CMK (cell line): ENCODE measurements around the gene MCM10.

Source experiments
- DNase-seq: peaks from one replicate; pipeline ENCODE4 v3.0.0-alpha.2; 2010; ENCODE audit warnings: low read depth

Gene MCM10

DNA sequence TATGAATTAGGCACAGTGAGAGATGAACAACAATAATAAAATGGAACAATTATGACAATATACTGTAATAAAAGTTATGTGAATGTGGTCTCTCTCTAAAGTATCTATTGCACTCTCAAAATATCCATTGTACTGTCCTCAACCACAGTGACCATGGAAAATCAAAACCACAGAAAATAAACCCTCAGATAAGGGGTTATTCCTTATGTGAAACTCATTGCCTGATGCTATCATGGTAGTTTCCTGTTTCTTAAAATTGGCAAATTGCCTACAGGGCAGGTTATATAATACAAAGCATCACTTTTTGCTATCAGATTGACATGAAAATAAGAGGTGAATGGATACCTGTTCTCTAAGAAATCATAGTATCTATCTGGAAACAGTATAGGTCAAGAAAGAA lies 3.8 kb downstream of the MCM10 start:
- DNase-seq: no peak

DNA sequence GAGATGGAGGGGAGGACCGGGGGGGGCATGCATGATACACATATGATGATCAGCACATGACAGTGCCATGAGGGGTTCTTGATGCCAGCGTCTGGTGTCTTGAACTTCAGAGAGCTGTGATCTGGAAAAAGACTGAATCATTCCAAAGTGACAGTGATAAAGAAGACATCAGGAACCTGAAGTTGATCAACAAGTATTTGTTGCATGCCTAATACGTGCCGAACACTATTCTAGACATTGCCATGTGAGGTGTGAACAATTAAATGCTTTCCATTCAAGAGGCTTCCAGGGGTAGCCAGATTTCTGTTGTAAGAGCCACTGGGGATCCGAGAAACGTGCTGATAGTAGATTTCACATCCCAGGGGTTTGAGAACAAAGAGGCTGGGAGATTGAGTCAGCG lies 6.2 kb downstream of the MCM10 start:
- no peak for DNase-seq

DNA sequence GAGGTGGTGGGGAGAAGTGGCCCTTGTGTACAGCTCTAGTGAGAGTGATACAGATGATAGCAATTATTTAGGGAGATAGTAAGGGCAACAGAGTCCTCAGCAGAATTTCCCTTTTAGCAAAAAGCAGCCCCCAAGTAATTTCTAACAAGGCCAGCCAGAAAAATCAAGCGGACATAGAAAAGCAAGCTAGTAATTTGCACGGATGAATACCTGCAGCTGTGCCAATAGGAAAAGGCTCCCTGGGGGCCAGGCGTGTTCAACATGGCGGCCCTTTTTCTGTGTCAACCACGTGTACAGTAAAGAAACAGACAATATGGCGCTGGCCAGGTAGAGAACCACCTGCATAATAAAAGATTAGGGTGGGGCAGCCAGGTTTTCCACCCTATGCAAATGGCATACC lies 7.4 kb downstream of the MCM10 start:
- DNase-seq: no peak

DNA sequence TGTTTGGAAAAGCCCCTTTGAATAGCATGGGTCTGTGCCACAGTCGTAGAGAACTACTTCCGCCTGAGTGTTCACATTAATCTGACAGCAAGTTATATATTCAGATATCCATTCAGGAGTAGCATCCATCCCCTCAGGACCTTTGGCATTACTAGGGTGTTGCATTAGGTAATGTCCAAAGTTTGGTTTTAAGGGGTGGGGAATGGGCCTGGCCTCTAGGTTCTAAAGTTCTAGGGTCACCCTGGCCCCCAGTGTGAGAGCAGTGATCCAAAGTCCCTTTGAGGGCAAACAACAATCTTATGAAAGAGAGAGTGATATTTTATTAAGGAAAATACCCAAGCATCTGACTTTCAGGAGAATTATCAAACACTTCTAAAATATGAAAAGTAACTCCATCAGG lies 12.3 kb downstream of the MCM10 start:
- DNase-seq: no peak

DNA sequence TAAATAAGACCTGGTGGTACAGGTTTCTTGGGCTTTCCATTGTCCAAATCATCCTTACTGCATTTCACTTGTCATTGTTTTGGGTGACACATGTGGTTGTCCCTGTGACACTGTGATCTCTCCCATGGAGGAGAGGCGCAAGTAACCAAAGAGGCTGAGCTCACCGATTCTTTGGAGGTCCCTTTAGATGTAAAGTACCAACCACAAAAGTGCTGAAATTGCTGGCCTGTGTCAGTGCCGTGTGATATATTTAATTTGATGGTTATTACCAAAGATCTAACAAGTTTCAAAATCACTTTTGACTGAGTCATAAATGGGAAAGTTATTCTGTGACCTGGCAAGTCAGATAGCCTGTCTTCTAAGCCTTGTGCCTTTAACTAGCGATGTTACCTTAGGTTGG lies 19.4 kb downstream of the MCM10 start:
- no peak for DNase-seq

DNA sequence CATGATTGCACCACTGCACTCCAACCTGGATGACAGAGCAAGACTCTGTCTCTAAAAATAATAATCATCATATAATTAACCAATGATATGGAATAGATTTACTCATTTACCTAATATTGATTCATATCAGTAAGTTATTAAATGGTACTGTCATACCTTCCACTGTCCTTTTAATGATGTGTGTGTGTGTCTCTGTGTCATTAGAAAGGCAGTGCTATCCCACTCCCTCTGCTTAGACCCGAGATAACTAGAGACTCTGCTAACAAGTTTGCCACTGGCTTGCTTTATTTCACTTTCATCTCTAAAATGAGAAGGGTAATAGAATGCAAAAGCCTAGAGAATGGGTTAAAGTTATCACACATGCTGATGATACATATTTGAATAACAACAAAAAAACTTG lies 21.1 kb downstream of the MCM10 start:
- DNase-seq: no peak

DNA sequence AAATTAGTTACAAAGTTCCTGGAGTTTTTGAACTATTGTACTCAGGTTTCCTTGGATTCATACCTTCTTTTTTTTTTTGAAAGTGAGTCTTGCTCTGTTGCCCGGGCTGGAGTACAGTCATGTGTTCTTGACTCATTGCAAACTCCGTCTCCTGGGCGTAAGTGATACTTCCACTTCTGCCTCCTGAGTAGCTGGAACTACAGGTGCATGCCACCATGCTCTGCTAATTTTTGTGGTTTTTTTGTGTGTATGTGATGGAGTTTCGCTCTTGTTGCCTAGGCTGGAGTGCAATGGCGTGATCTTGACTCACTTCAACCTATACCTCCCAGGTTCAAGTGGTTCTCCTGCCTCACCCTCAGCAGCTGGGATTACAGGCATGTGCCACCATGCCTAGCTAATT lies 22.3 kb downstream of the MCM10 start:
- DNase-seq: no peak

DNA sequence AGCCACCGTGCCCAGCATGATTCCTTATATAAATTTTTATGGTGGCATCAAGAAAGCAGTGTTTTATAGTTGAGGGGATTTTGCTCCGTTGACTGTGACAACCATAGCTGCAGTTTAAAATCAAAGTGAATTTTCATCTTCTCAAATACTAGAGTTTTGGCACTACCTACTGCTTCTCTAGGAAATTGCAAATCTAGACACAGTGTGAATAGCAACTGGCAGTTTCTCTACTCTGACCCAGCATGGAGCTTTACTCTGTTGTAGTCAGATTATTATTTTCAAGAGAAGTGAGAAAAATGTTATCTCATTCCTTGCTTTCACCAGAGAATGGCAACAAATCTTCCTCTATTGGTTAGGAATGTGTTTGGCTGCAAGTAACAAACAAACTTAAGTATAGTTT lies 22.9 kb downstream of the MCM10 start:
- DNase-seq: no peak

DNA sequence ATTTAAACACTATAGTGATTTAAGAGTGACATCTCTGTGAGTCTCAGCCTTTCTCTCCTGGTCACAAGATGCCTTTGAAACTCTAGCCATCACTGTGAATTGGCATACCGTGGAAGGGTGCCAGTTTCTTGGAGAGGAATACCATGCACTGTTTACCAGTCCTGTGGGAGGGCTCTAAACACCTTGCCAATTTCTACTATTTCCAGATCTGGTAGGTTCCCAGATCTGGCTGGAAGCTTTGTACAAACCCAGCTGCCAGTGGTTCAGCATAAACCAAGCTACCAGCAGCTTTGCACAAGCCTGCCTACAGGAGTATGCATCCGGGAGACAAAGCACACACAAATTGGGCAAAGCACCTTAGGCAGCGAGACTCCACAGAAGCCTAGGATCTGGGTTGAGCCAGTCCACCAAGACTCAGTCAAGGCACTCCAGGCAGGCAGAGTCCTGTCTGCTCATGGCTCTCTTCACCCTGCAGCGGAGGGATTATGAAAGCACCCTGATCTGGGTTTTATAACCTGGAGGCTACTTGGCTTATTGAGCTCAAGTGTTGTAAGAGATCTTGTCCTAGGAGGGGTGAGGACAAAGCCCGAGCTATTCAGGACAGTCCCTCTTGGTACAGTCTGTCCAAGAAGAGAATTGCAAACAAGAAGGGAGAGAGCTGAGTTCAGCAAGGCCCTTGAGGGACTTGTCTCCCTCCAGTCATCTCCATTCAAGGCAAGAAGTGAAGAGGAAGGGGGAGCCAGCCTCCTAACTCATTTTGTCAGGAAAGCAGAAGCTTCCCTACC lies 23.6 kb downstream of the MCM10 start:
- no peak for DNase-seq

DNA sequence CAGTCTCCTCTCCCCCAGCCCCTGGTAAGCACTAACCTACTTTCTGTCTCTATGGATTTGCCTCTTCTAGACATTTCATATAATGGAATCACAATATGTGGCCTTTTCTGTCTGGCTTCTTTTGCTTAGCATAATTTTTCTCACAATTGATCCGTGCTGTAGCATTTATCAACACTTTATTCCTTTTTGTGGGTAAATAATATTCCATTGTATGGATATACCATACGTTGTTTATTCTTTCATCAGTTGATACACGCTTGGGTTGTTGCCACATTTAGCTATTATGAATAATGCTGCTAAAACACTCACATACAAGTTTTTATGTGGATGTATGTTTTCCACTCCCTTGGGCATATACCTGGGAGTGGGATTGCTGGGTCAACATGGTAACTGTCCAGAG lies 25.8 kb downstream of the MCM10 start:
- DNase-seq: no peak

DNA sequence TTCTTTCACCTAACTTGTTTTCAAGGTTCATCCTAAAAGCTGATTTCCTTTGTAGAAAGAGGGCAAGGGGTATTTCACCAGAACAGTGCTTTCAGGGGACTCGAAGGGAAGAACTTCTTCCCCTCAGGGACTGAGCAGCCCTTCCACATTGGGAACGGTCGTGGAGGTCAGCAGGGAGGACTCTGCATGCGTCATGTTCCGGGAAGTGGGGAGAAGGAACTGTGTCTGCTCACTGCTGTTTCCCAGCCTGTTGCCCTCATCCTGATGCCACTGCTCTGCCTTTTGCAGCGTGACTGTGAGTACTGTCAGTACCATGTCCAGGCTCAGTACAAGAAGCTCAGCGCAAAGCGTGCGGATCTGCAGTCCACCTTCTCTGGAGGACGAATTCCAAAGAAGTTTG lies 27.2 kb downstream of the MCM10 start:
- no peak for DNase-seq

DNA sequence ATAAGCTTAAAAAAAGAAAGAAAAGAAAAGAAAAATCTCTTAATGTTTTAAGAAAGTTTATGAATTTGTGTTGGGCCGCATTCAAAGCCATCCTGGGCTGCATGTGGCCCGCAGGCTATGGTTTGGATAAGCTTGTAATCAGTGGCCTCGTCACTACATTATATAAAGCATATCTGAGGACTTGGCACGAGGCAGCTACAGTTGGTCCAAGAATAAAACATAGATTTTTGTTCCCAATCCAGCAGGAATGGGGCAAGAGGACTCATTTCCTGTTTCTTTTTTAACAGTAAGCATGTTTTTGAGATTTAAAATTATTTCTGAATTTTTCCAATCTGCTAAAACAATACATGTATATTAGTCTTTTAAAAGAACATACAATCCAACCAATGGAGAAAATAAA lies 28.6 kb downstream of the MCM10 start:
- no peak for DNase-seq

DNA sequence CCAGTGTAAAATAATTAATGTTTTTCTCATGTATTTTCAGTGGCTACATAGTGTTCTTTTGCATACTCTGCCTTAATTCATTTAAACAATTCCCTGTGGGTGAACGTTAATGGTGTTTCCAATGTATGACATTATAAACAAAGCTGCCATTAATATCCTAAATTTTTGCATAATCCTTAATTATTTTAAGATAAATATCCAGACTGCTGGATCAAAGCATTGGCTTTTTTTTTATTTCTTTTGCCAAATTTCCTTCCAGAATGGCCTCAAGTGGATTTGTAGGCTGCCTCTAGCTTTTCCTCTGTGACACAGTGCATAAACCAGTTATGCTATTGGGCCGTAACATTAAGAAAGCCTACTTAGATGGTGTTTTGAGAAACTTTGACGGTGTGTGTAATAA lies 29.5 kb downstream of the MCM10 start:
- DNase-seq: no peak

DNA sequence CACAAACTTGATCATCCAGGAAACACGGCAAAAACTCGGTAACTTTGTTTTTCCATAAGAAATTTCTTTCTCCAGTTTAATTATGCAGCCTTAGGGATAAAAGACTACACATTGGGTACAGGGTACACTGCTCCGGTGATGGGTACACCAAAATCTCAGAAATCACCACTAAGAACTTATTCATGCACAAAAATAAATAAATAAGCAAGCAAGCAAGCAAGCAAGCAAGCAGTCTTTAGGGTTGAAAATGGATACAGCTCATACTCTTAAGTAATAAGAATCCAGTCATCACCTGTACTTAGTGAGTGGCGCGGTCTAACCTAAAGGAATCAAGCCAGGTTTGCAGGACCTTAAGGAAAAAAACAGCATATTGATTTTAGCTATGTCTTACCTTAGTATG lies 30.0 kb downstream of the MCM10 start:
- DNase-seq: no peak

DNA sequence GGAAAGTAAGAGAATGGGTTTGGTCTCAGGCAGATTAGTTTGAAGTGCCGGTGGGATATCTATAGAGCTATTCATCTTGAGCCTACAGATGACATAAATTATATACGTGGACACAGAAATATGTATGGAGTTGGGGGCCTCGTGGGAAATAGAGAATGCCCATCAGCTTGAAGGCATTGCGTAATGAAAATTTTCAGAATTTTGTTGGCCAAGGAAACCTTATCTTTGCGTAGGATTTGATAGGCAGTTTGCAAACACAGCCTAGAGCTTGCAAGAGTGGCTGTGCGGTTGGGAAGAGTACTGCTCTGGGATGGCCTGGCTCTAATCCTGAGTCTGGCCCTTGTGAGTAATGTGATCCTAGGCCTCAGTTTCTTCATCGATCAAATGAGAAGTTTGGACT lies 32.3 kb downstream of the MCM10 start:
- no peak for DNase-seq

DNA sequence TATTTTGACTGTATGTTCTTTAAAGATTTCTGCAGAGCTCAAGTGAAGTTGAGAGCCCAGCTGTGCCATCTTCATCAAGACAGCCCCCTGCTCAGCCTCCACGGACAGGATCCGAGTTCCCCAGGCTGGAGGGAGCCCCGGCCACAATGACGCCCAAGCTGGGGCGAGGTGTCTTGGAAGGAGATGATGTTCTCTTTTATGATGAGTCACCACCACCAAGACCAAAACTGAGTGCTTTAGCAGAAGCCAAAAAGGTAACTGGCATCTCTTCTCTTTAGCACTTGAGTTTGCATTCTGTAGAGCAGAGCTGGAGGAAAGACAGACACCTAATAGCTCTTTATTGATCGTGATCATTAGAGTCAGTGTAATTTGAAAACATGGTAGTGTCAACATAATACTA lies 33.7 kb downstream of the MCM10 start:
- no peak for DNase-seq

DNA sequence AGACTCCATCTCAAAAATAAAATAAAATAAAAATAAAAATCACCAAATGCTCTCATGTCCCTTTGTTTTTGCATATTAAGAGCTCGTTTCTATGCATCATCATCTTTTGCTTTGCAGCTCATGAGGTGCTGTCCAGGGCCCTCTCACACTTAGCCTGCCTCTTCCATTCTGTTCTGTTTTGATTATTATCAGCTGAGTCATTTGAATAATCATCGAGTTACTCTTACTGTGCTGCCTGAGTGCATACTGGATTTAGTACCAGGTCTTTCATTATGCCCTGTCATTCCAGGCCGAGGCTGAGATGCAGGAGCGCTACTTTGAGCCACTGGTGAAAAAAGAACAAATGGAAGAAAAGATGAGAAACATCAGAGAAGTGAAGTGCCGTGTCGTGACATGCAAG lies 39.8 kb downstream of the MCM10 start:
- DNase-seq: no peak

DNA sequence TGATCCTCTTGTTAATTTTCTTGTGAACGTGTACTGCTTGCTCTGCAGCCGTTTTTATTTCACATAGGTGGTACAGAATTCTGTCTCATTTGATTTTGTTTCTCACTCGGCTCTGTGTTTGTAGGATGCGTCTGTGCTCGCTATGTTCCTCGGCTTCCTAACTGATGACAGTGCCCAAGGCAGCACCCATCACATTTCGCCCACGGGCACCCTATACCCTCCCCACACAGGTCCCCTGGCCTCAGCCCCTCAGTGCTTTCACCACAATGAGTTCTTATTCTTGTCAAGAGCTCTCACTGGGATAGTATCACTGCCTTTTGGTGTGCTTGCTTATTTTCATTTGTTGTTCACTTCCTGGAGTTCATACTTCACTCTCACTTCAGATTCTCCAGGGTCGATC lies 44.7 kb downstream of the MCM10 start:
- DNase-seq: no peak

DNA sequence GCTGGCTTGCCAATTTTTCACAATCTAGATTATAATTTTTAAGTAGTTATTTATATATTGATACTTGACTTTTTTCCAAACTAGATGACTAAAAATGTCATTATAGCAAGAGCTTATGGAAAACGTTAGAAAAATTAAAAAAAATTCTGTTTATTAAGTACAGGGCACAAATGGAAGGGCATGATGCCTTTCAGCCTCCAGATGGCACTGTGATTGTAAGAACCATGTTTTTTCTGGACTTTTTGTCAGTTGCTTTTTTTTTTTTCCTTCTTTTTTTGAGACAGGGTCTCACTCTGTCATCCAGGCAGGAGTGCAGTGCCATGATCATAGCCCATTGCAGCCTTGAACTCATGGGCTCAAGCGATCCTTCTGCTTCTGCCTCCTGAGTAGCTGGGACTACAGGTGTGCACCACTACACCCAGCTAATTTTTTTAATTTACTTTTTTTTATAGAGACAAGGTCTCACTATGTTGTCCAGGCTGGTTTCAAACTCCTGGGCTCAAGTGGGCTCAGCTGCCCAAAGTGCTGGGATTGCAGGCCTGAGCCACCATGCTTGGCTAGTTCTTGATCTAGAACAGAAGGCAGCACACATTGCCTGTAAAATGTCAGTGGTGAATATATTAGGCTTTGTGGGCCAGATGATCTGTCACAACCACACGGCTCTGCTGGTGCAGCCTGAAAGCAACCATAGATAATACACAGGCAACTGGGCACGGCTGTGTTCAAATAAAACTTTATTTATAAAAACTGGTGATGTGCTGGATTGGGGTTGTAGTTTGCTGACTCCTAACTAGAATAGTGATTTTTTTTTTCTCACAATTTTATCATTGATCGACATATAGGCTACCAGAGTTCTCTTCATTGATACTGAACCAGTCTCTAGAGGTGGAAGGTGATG lies 45.4 kb downstream of the MCM10 start:
- peak; percentile 5 for DNase-seq

DNA sequence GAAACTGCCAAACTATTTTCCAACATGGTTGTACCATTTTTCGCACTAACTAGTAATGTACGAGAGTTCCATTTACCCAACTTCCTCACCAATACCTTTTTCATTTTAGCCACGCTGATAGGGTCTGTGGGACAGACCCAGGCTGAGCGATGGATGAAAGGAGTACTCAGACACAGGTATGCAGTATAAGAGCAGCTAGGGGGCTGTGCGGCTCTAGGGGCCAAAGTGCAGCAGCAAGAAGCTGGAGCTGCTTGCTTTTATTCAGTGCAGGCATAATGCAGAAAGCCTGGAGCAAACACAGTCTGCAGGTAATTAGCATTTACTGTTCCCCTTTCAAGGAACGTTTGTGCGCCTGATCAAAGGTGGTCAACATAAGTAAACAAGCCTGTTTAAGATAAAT lies 51.8 kb downstream of the MCM10 start:
- no peak for DNase-seq

DNA sequence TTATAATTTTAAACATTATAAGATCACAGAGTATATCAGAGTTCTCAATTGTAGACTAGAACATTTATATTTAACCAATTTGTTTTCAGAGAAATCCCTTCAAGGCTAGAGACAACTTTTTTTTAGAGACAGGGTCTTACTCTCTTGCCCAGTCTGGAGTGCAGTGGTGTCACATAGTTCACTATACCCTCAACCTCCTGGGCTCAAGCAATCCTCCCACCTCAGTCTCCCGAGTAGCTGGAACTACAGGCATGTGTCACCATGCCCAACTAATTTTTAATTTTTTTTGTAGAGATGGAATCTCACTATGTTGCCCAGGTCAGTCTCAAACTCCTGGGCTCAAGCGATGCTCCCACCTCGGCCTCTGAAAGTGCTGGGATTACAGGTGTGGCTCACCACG lies 57.5 kb downstream of the MCM10 start:
- no peak for DNase-seq

DNA sequence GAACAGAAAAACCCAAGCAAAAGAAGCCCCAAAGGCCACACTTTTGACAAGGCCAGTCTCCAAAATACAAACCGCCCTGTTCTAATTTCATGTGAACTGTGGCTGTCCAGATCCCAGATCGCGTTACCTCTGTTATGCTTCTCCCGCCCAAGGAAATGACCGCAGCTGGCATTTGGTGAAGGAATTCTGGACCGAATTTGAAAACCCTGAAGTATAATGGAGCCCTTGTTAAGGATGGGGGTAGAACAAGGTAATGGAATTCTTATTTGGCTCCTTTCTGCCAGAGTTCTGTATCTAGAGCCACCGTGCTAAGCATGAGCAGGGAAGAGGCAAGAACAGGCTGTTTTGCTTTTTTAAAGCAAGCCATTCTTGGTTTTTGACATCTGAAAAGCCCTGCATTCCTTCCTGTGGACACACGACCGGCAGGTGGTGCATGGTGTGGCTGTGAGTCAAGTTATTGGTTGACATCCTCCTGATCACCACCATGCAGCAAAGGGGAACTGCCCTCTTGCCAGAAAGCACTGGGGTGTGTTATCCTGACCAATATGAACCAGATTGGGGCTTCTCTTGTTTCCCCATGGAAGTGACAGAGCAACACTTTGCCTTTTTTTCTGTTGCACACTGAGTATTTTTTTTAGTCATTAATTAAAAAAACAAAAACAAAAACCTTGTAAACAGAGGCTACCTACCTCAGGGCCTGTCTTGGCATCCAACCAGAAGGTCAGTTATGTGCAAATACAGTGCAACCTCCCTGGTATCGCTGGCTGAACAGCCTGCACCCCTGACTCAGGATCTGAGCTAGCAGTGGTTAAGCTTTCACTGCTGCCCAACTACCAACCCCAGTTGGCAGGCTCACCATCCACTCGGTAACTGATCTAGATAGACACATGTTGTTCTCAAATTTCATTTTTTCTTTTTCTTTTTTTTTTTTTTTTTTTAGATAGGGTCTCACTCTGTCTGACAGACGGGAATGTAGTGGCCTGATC lies 58.6 kb downstream of the MCM10 start:
- DNase-seq: no peak
